Measurements from ENCODE around the gene PMEL.
"Not testable (repeated sequence)": the region's sequence is repeated elsewhere in the genome, so short reads cannot be mapped to it uniquely, and the experiment has no call there.

The PMEL gene

GRCh38 chr12:55982319-55982936 is 16.6 kb upstream of the PMEL start:
- no peak for DNase-seq

GRCh38 chr12:55981882-55982281 is 16.0 kb upstream of the PMEL start:
- DNase-seq: not testable (repeated sequence)

DNA sequence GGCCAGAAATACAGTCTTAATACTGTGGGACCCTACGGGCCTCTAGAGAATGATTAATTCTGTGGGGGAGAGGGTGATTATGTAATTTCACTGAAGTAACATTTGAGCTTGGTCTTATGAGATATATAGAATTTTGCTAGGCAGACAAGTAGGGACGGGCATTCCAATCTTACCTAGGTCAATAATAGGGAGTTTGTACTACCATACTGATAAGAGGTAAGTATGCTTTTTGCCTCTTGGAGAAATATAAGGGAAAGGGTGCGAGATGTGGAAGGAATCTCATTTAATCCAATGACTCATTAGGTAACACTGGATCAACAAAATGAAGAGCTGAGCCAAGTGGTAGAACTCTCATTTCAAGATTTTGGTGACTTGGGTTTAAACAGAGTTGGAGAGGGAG is 13.2 kb upstream of the PMEL start:
- no peak for DNase-seq

DNA sequence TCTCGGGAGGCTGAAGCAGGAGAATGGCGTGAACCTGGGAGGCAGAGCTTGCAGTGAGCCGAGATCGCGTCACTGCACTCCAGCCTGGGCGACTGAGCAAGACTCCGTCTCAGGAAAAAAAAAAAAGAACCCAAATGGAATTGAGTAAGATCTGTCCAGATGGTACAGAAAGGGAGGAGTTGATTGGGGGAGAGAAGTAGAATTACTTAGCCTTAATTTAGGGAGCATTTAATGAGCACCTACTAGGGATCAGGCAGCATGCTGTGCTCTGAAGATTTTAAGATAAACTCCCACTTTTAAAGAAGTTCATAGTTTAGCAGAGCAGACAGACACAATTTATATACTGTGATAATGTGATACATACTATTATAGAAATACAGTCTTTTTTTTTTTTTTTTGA is 12.6 kb upstream of the PMEL start:
- no peak for DNase-seq

- no peak for DNase-seq
These were observed 8.5 kb upstream of the PMEL start for GRCh38 chr12:55974308-55974730.

GRCh38 chr12:55973599-55974307 is 7.9 kb upstream of the PMEL start, which contains the start of gene RAB5B:
Gene RAB5B, plus strand, starts transcription at chr12:55974078. Its CDS starts 12,883 bp downstream, at chr12:55986961.
- DNase-seq: peak; percentile 99 to 100

DNA sequence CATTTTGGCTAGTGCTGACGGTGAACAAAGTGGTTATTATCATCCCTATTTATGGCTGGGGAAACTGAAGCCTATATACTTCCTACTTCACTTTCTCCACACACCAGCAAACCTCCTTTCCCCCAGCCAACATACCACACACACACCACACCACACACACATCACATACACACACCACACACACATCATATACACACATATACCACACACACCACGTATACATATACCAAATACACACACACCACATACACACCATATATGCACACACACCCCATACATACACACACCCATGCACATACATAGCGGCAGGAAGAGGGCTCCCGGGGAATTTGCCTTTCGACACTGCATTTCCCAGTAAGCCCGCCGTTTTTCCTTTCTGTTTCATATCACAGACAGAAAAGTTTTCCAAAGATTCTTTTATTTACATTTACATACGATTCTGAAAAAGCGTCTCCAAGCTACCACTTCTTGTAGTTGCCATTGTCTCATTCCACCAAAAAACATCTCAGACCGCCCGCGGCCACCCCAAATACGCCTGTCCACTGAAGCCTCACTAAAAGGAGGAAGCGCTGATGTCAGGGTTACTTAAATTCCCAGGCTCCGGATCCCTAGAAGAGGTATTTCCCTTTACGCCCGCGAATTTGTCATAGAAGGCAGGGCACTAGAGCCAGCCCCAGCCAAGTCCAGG is 7.2 kb upstream of the PMEL start:
- DNase-seq: no peak

DNA sequence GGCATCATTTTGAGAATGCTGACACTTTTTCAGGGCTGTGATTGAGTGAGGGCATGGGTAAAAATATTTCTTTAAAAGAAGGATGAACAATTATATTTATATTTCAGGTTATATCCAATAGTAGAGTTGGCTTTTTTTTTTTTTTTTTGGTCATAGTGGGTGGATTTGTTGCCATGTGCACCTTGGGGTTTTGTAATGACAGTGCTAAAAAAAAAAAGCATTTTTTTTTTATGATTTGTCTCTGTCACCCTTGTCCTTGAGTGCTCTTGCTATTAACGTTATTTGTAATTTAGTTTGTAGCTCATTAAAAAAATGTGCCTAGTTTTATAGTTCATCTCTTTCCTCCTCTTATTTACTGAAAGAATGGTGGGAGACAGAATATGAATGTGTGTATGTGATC is 6.6 kb upstream of the PMEL start:
- no peak for DNase-seq

DNA sequence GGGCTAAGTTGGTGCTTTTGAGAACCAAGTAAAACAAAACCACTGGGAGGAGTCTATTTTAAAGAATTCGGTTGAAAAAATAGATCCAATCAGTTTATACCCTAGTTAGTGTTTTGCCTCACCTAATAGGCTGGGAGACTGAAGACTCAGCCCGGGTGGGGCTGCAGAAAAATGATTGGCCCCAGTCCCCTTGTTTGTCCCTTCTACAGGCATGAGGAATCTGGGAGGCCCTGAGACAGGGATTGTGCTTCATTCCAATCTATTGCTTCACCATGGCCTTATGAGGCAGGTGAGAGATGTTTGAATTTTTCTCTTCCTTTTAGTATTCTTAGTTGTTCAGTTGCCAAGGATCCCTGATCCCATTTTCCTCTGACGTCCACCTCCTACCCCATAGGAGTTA is 6.2 kb upstream of the PMEL start:
- no peak for DNase-seq

DNA sequence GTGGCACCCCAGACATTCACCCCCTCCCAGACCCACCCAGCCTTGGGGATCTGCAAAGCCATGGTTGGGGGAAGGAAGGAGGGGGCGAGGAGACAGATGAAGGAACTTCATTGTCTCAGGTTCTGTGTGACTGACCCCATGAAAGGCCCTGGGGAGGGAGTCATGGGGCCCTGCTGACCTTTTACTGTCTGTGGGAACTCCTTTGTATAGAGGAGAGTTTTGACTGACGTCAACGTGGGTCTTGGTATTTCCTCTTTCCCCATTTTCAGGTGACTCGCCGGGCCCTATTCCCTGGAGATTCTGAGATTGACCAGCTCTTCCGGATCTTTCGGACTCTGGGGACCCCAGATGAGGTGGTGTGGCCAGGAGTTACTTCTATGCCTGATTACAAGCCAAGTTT is 4.9 kb upstream of the PMEL start:
- no peak for DNase-seq

- no peak for DNase-seq
These were observed 3.5 kb upstream of the PMEL start for GRCh38 chr12:55969356-55969755.

GRCh38 chr12:55966408-55967281 is 803 bp upstream of the PMEL start, which contains the start of gene CDK2:
Gene CDK2, plus strand, starts transcription at chr12:55966830. Its CDS starts 179 bp downstream, at chr12:55967009.
- DNase-seq: peak; percentile 67 to 76

DNA sequence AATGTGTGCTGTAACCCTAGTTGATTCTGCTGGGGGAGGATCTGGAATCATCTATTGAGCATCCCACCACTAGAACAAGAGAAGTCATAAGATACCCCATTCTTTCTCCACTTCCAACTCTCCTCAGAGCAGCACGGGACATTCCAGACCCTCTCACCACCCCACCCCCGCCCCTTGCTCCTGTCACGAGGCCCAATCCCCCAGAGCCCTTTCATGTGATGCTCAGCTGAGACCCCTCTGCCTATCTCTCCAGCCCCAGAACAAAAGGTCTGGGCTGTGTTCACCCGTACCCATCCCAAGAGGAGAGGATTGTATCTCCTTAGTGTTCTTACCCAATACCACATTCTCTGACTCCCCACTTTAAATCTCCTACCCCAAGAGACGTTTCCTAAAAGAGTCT is 602 bp downstream of the PMEL start:
- no peak for DNase-seq

GRCh38 chr12:55963760-55964159 is 2.1 kb downstream of the PMEL start:
- no peak for DNase-seq

DNA sequence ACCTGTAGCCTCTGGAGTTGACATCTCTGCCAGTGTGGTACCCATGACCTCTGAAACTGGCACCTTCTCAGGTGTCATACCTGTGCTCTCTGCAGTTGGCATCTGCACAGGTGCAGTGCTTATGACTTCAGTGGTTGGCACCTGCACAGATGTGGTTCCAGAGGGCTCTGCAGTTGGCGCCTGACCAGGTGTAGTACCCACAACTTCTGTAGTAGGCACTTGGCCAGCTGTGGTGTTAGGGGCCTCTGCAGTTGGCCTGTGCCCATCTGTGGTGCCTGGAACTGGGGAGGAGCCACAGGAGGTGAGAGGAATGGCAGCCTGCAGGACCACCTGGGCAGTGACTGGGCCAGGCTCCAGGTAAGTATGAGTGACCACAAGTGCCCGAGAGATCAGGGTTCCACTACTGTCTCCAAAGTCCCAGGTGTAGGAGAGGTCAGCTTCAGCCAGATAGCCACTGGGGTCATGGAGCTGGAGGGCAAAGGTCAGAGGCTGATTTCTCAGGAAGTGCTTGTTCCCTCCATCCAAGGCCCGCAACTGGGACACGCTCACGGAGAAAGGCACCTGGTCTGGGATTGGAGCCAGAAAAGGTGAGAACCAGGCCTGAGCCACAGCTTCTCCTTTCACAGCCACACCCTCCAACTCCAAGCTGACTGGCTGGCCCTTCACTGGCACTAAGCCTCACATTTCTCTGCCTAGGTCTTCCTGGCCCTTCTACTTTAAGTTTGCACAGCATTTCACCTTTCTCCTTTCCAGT is 8.6 kb downstream of the PMEL start:
- no peak for DNase-seq

GRCh38 chr12:55955800-55956508 is 9.9 kb downstream of the PMEL start:
- DNase-seq: no peak

DNA sequence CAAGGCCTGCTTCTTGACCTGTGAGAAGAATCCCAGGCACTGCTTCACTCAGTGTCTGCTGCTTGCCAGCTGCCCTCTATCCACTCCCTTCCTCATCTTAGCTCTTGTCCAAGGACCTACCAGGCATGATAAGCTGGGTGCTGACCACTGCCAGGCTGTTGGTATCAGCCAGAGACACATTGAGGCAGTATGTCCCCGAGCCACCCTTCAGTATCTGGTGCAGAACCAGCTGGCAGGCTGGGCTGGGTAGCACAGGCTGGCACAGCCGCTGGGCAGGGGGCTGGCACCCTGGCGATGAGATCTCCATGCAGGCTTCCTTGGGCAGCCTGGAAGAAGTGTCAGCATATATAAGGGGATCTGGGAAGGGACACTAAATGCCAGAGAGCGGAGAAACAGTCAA is 10.5 kb downstream of the PMEL start:
- DNase-seq: no peak

- DNase-seq: no peak
These were observed 19.3 kb downstream of the PMEL start for GRCh38 chr12:55946553-55946952.

DNA sequence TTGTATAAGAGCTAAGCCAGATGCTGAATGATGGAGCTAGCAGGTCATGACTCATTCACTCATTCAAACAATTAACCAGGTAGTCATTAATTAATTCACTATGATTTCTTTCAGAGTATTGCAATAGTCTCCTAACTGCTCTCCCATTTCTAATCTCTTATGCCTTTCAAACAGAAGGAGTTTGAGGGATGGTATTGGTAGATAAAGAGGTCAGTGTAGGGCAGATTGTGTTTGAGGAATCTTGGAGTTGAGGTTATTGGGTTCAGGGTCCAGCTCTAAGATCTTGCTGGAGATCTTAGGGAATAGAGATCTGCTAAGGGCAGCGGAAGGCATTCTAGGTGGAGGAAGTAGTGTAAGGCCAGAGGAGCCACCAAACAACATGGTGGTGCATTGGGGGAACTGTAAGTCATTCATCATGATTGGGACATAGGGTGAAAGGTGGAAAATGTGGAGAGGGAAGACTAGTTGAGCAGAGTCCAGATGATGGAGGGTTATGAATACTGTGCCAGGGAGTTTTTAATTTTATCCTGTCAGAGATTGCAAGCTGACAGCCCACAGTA is 23.2 kb downstream of the PMEL start:
- no peak for DNase-seq

- DNase-seq: no peak
These were observed 23.8 kb downstream of the PMEL start for GRCh38 chr12:55942055-55942454.

DNA sequence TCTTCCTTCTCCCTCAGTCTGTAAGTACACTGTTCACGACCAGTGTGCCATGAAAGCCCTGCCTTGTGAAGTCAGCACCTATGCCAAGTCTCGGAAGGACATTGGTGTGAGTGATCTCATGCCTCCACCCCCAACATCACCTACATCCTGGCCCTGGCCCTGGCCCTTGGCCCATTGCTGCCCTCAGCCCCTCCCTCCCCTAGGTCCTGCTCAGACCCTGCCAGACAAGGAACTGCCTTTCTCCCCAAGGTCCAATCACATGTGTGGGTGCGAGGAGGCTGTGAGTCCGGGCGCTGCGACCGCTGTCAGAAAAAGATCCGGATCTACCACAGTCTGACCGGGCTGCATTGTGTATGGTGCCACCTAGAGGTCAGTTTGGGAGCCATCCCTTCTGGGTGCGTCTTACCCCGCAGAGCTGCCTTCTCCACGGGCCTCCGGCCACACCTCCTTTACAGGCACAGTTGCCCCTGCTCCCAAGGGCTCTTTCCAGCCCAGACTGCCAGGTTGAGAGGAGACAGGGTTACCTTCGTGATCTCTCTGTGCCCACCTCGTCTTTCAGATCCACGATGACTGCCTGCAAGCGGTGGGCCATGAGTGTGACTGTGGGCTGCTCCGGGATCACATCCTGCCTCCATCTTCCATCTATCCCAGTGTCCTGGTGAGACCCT is 25.6 kb downstream of the PMEL start:
- DNase-seq: peak; percentile 54 to 65
